NCI-H187 (cell line): ENCODE results near the gene ANKRD33.

Experiments used
- DNase-seq, 2 experiments: peaks; one replicate each; lab custom pipeline; 2025; lab: John Stamatoyannopoulos, UW

Gene ANKRD33

DNA sequence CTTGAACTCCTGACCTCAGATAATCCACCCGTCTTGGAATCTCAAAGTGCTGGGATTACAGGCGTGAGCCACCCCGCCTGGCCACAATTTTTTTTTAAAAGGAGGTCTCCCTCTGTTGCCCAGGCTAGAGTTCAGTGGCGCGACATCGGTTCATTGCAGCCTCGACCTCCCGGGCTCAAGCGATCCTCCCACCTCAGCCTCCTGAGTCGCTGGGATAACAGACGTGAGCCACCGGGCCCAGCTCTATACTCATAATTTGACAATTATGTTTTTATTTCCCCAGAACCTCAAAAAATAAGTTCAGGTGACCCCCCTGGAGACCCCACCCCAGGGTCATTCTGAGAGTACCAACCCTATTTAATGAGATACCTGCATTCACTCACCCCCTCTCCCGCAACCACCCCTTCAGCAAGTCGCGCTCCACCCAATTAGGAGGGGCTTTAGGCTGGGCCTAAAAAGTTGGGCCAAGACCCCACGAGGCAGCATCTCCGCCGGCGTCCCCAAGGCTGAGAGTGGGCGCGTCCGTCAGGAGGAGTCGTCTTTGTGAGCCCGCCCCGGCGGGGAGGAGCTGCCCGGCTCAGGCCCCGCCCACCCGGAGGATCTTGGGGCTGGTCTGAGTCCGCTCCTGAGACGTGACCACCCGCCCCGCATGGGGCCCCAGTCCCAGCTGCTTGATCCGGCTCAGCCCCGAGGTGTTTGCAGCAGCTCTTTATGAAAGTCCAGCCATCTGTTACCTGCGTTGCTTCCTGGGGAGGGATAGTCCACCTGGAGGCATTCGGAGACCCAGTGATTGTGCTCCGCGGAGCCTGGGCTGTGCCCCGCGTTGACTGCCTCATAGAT, at the start of gene ANKRD33:
TSS of gene ANKRD33 (plus strand) at position 628 of the 840 bp plus-strand sequence. CDS start at position 712, 84 bp downstream.
- no peak for DNase-seq

DNA sequence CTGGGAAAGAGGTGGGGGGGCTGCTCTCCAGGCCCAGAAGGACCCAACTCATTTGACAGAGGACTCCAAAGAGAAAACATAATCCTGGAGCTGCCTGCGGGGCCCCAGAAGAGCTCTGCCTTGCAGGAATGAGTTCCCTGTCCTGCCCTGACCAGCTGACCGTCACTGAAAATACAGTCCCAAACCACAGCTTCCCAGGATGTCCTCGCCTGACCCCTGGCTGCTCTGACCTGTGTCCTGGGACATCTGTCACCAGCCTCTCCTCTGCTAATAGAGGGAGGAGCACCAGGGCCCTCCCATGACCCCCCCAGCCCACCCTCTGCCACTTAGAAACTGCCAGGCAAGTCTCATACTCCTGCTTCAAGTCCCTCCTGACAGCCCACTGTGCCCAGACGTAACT, 49.1 kb upstream of the ANKRD33 start:
- DNase-seq: no peak

DNA sequence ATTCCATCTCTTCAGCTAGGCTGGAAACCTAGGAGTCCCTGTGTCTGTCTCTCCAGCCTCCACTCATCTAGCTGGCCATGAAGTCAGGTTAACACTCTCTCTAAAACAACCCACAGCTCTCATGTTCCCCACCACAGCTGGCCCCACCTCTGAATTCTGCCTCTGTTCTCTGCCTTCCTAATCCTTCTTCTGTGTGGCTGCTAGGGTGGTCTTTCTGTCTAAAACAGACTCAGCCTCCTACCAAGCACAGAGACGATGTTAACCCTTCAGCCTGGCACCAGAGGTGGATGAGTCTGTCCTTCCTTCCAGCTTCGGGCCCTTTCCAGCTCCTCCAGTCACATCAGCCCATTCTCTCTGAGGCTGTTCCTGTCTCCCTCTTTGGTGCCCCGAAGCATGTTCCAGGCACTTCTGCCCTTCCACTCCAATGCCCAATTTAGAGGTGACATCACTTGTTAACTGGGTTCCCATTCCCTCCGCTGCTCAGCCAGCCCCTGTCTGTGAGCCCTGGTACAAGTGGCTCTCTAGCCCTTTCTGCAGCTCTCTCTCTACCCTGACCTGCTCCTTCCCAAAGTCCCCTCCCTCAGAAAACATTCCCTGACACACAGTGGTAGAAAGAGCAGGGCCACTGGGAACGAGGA, 48.5 kb upstream of the ANKRD33 start:
- no peak for DNase-seq

DNA sequence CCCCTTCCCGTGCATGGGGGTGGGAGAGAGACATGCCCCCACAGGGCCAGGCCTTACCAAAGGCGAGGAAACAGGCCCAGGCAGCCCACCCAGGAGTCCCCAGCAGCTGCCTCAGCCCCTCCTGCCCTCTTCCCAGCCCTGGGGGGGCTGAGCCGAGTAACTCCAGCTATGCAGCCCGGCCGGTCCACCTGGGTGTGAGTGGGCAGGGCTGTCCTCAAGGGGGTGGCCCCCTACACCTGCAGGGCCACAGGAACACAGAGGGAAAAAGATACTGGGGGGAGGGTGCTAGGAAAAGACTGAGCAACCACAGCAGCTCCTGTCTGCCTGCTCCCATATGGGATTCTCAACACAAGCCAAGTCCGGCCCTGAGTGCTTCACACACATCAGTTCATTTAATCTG, 46.9 kb upstream of the ANKRD33 start:
- DNase-seq: no peak

DNA sequence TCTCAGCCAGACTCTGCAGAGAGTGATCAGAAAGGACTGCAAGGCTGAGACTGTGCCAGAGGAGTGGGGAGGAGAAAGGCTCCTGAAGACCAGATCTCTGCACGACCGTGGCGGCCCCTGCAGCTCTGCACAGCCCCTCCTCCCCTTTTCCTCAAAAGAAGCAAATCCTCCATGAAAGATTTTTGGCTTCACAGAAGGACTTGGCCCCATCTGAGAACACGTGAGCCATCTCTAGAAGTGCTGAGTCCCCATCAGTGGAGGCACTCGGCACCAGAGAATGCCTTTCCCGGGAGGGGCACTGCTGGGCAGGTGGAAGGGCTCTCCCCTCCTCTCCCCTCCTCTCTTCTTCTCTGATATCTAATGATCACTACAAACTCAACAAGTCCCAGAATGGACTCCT, 46.2 kb upstream of the ANKRD33 start:
- DNase-seq: no peak

DNA sequence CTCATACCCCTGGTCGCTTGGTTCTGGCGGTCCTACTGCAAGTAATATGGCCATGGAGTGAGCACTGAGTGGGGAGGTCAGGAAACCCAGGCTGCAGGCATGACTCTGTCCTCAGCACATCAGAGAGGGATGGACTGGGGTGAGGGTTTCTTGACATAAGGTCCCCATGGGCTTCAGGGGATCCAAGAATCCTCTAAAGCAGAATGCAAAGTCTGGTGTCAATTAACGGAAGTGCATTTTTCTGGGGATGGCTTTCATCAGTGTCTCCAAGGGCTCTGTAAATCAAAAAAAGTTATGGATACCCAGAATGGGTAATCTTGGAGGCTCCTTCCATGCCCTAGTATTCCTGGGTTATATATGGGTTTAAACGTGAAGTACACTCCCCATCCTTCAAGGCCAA, 43.0 kb upstream of the ANKRD33 start:
- DNase-seq: no peak

- DNase-seq: no peak
Measured at GRCh38 chr12:51845482-51845881, 42.4 kb upstream of the ANKRD33 start.

- no peak for DNase-seq
Measured at GRCh38 chr12:51846271-51846691, 41.6 kb upstream of the ANKRD33 start.

DNA sequence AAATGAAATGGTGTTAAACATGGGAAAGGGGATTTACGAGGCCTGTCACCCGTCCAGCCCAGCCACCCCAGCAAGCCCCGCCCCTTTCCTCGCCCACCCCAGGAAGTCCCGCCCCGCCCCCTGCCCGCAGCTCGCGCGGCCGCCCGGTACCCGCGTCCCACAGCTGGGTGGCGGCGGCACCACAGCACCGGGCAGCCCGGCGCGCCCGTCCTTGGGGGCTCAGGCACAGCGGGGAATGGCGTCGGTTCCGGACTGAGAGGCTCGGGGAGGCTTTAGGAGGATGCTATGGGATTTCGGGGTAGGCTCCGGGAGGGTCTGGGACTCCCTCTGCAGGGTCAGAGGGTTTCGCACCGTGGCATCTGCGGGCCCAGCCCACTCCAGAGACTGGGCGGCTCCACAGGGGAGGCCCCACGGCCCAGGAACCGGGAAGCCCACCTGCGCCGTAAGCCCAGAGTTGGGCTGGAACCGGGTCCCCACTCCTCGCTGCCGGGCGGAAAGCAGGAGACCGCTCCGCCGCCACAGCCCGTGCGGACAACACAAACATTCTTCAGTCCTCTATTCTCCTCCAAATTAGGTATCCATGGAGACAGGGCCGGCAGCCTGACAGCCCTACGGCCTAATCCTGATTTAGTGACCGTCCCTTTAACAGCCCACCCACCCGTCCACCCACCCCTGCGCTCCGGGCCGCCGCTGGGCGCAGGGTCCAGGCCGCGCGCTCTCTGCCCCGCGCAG, 40.8 kb upstream of the ANKRD33 start:
- no peak for DNase-seq

DNA sequence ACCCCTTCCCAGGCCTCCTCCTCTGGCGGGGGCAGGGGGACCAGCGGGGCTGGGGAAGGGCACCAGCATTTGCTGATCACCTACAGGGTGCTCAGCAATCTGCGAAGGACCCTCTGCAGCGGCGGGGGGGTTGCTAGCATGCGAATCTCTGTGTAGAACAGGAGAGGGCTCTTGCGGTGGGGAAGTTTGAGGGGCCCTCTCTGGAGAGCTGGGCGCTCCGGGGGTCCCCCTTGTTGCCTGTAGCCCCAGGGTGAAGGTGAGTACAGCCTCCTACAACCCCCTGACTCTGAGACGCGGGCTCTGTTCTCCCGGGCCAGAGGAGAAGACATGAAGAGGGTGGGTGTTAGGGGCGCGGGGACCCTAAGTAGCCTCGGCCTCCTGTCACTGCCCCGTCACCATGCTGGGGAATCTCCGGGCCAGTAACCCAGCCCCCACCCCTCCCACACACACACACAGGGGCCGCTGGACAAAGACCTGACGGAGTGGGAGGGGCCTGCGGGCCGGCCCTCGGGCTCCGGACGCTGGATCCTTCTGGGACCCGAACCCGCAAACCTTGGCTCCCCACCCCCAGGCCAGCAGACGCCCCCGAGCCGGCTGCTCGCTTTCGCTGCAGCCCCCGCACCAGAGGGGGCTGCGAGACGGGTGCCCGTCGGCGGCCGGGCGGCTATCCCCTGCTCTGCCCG, 40.1 kb upstream of the ANKRD33 start:
- DNase-seq: no peak

DNA sequence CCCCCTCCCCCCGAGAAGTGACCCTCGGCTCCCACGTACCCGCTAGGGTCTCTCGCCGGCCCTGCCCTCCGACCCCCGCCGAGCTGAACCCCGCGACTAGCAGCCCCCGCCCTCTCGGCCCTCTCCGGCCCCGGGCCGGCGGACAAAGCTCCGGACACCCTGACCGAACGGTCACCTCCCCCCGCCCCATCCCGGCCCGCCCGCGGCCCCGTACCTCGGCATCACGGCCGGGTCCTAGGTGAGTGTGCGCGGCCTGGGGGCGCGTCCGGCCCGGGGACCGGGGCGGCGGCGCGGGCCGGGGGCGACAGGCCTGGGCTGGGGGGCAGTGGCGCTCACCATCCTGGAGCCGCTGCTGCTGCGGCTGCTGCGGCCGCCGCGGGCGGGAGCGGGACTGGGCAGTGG, 39.6 kb upstream of the ANKRD33 start, which contains the start of gene FIGNL2:
TSS of gene FIGNL2 (minus strand) at position 393 of the 402 bp plus-strand sequence. CDS start 26,305 bp downstream, outside the sequence.
- DNase-seq: no peak

- DNase-seq: no peak
Measured at GRCh38 chr12:51848841-51849735, 38.8 kb upstream of the ANKRD33 start.

DNA sequence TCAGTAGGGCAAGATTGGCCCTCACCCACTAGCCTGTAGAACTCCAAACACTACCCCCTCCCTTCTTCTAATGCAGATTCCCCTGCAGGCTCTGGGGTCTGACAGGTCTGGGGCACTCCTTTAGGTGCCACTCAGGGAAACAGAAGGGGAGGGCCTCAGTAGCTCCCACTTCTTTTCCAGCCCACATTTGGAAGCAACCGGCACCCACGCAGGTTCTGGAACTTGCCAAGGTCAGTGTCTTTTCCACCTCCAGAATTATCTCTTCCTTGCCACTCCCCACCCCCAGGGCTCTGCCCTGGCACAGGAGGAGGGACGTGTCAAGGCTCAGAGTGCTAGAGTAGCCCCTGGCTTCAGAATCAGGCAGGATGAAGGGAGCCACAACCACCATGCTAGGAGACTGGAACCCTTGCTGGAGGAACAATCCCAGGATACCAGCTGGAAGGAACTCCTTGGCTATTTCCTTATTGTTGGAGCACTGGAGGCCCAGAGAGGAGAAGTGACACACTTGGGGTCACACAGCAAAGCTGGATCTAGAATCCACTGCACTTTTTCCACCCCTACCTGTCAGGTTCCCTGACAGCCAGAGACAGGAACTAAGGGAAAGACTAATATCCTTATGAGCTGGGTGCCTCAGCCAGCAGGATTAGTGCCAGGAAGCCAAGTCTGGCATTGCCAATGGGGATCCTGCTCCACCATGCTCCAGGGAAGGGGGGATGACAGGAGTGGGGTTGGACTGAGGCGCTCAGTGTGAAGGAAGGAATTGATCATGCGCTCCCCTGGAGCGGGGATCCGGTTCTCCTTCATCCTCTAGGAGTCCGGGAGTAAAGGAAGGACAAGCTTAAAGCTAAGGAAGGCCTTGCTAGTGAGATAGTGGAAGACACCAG, 37.6 kb upstream of the ANKRD33 start:
- DNase-seq: no peak

DNA sequence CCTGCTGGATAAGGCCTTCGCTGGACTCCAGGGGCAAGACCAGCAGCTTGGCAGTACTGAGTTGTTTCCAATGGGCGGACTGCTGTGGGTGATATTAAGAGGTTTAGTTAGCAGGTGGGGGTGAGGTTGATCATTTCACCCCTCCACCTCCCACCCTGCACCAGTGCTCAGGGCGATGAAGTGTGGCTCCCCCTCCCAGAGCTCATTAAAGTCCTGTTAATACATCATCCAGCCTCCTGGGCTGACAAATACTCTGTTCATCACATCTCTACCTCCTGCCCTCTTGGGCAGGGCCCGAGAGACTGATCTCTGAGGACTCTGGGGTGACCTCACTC, 37.0 kb upstream of the ANKRD33 start:
- DNase-seq: no peak

- DNase-seq: no peak
Measured at GRCh38 chr12:51851413-51852124, 36.3 kb upstream of the ANKRD33 start.

DNA sequence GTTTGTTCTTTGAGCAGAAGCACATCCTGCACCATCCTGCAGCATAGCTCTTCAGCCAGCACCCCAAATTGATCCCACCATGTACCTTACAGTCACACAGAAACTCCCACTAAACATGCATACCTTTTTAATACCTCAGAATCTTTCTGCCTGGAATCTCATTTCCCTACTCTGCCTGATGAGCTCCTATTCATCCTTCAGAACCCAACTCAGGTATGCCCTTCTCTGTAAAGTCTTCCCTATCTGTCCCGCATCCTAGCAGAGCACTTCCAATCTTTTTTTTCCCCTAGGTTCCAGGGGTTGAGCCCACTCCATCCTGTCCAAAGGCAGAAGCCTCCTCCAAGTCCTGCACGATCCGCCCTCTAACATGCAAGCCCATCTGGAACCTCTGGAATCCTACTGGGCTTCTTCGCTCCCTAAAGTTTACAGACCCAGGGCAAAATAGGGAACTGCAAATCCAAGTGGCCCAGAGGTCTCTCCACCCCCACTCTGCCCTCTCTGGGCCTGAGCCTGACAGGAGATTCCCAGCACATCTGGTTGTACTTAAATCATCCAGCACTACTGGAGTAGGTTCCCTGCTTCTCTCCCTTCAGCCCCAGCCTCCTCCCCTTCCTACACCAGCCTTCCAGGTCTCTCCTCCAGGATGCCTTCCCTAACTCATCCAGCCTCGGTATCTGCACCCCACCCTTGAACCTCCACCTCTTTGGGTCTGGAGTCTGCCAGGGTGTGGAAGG, 35.3 kb upstream of the ANKRD33 start:
- no peak for DNase-seq

- DNase-seq: no peak
Measured at GRCh38 chr12:51855586-51856428, 32.1 kb upstream of the ANKRD33 start.

- no peak for DNase-seq
Measured at GRCh38 chr12:51860986-51861385, 26.9 kb upstream of the ANKRD33 start.
